Glutamatergic neuron (in vitro differentiated cells): Measurements from ENCODE around the gene SKI. TPM values are rescaled to one million over a fixed set of nuclear protein-coding genes. Genes with fewer than 3 reads are reported as not detected.

Experiments used
- DNase-seq: peaks from one replicate; pipeline ENCODE4 v3.0.0; 2022
- H3K27ac Mint-ChIP-seq: one replicate; pipeline ENCODE4 v1.8.0; 2020; ENCODE audit warnings: mild to moderate bottlenecking, mixed read lengths, inconsistent platforms; ENCODE audit not compliant: unreplicated experiment
- H3K27me3 Mint-ChIP-seq: one replicate; pipeline ENCODE4 v1.8.0; 2020; ENCODE audit warnings: mild to moderate bottlenecking, moderate library complexity, mixed read lengths, inconsistent platforms; ENCODE audit not compliant: unreplicated experiment
- H3K36me3 Mint-ChIP-seq: one replicate; pipeline ENCODE4 v1.8.0; 2020; ENCODE audit warnings: mild to moderate bottlenecking, mixed read lengths, inconsistent platforms; ENCODE audit not compliant: unreplicated experiment
- H3K4me1 Mint-ChIP-seq: one replicate; pipeline ENCODE4 v1.8.0; 2020; ENCODE audit warnings: mild to moderate bottlenecking, low read depth, mixed read lengths, inconsistent platforms; ENCODE audit not compliant: unreplicated experiment
- H3K4me3 Mint-ChIP-seq: one replicate; pipeline ENCODE4 v1.8.0; 2020; ENCODE audit warnings: mild to moderate bottlenecking, mixed read lengths, inconsistent platforms; ENCODE audit not compliant: unreplicated experiment
- H3K9me3 Mint-ChIP-seq: one replicate; pipeline ENCODE4 v1.8.0; 2020; ENCODE audit warnings: mild to moderate bottlenecking, moderate library complexity, mixed read lengths, inconsistent platforms; ENCODE audit not compliant: unreplicated experiment
- total RNA-seq: library from RNA; stranded (reverse); fragmentation: NEBNext Ultra II Directional; extraction: Animal tissue kit (Norgen Biotek cat#: 25700); gene quantifications from one replicate; pipeline ENCODE4 v1.2.1, GENCODE V29; 2021; ENCODE audit not compliant: unreplicated experiment
- TF ChIP-seq, protein P1 (sequence below): fragments of 200-600 bp; sonication (generic); IDR thresholded peaks from one replicate; pipeline ENCODE4 v1.5.0; 2021; ENCODE audit not compliant: partially characterized antibody, unreplicated experiment

SKI gene
- total RNA-seq, 1 donor from 2014 or later: 143 TPM

GRCh38 chr1:2247760-2248126, 19.6 kb downstream of the SKI start:
- Mint-ChIP-seq H3K27me3 (peaks cover 16% of the 10 kb centered on the region), H3K36me3 (no peaks in the 10 kb centered on the region), H3K27ac (peak overlapping the region; percentile 40), H3K4me3 (no peak overlapping the region), H3K4me1 (peaks cover 47% of the 10 kb centered on the region), H3K9me3 (peaks cover 12% of the 10 kb centered on the region)
- no peak for DNase-seq
- TF ChIP-seq, protein P1, sequence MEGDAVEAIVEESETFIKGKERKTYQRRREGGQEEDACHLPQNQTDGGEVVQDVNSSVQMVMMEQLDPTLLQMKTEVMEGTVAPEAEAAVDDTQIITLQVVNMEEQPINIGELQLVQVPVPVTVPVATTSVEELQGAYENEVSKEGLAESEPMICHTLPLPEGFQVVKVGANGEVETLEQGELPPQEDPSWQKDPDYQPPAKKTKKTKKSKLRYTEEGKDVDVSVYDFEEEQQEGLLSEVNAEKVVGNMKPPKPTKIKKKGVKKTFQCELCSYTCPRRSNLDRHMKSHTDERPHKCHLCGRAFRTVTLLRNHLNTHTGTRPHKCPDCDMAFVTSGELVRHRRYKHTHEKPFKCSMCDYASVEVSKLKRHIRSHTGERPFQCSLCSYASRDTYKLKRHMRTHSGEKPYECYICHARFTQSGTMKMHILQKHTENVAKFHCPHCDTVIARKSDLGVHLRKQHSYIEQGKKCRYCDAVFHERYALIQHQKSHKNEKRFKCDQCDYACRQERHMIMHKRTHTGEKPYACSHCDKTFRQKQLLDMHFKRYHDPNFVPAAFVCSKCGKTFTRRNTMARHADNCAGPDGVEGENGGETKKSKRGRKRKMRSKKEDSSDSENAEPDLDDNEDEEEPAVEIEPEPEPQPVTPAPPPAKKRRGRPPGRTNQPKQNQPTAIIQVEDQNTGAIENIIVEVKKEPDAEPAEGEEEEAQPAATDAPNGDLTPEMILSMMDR: no peak

GRCh38 chr1:2248127-2248826, 20.2 kb downstream of the SKI start:
- TF ChIP-seq, protein P1: no peak
- H3K27me3 Mint-ChIP-seq: peaks cover 17% of the 10 kb centered on the region
- DNase-seq: peak; percentile 56
- peak overlapping the region; percentile 61 for H3K4me3 Mint-ChIP-seq
- H3K9me3 Mint-ChIP-seq: peaks cover 16% of the 10 kb centered on the region
- H3K4me1 Mint-ChIP-seq: peaks cover 51% of the 10 kb centered on the region
- no peaks in the 10 kb centered on the region for H3K36me3 Mint-ChIP-seq
- peak overlapping the region; percentile 40 for H3K27ac Mint-ChIP-seq

- DNase-seq: peak; percentile 17
- no peaks in the 10 kb centered on the region for H3K36me3 Mint-ChIP-seq
- H3K27ac Mint-ChIP-seq: peak overlapping the region; percentile 40
- peak overlapping the region; percentile 61 for H3K4me3 Mint-ChIP-seq
- peaks cover 51% of the 10 kb centered on the region for H3K4me1 Mint-ChIP-seq
- H3K9me3 Mint-ChIP-seq: peaks cover 21% of the 10 kb centered on the region
- peaks cover 21% of the 10 kb centered on the region for H3K27me3 Mint-ChIP-seq
- TF ChIP-seq, protein P1: no peak
These were observed 20.9 kb downstream of the SKI start for GRCh38 chr1:2248854-2249558.

DNA sequence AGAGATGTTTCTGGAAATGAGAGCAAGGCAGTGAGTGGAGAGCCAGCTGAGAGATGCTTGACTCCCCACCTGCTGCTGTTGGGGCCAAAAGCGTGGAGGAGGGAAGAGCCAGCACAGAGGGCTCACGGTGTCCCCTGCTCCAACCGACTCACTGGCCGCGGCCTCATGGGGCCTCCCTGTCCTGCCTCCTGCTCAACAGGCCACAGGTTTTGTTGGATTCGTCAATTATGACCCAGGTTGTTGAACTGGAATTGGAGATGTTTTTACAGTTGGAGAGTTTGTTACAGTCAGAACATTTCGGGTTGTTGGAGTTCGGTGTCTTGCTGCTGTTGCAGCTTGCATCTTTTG, 21.4 kb downstream of the SKI start:
- Mint-ChIP-seq H3K4me3 (peak overlapping the region; percentile 61), H3K27me3 (peaks cover 21% of the 10 kb centered on the region), H3K27ac (peak overlapping the region; percentile 38), H3K36me3 (no peaks in the 10 kb centered on the region), H3K9me3 (peaks cover 21% of the 10 kb centered on the region), H3K4me1 (peaks cover 50% of the 10 kb centered on the region)
- TF ChIP-seq, protein P1: no peak
- no peak for DNase-seq

DNA sequence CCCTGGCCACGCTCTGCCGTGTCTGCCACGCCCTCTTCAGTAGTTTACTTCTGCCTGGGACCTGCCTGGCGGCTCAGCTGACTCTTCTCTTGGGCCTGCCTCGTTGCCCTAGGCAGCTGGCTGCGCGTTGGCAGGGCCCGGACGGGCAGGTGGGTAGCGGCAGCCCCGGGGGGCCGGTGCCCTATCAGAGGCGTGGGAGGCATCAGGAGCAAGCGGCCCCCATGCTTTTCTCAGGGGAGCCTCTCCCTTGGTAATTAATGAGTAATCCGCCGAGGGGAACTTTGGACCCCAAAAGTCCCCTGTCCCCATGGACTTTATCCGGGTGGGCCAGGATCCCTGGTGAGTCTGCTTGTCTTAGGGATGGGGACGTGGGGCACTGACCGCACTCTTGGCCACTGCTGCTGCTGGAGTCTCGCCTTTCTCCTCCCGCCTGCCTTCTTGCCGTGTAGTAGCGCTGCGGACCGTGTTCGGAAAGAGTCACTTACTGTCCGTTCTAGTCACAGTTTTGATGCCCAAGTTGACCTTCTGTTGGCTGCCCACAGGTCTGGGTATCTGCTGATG, 22.7 kb downstream of the SKI start:
- peak; percentile 18 for DNase-seq
- peaks cover 21% of the 10 kb centered on the region for H3K9me3 Mint-ChIP-seq
- H3K36me3 Mint-ChIP-seq: no peaks in the 10 kb centered on the region
- TF ChIP-seq, protein P1: no peak
- peak overlapping the region; percentile 59 for H3K4me3 Mint-ChIP-seq
- peaks cover 46% of the 10 kb centered on the region for H3K4me1 Mint-ChIP-seq
- H3K27ac Mint-ChIP-seq: peak overlapping the region; percentile 79
- H3K27me3 Mint-ChIP-seq: peaks cover 18% of the 10 kb centered on the region
